ENCODE measurements around the gene SPATC1L. TPM values are rescaled to one million over a fixed set of nuclear protein-coding genes. Genes with fewer than 3 reads are reported as not detected.
"Not testable (repeated sequence)": the region's sequence is repeated elsewhere in the genome, so short reads cannot be mapped to it uniquely, and the experiment has no call there.

Gene SPATC1L
- total RNA-seq, 1 donor from 2014 or later, result 10.9 TPM

GRCh38 chr21:46141767-46142581, 42.3 kb downstream of the SPATC1L start:
- peaks cover 19% of the 10 kb centered on the region for H3K27me3 ChIP-seq (ENCODE audit: control insufficient read depth, insufficient read depth, low read length)
- DNase-seq (ENCODE audit: low read depth), result no peak
- H3K36me3 ChIP-seq (ENCODE audit: control insufficient read depth, insufficient read depth, low read length), result no peaks in the 10 kb centered on the region
- no peak overlapping the region for H3K4me3 ChIP-seq (ENCODE audit: low read depth, low read length)
- TF ChIP-seq CTCF (IDR thresholded peaks at IDR 0.05; ENCODE audit: insufficient read depth, low read length, poor library complexity, severe bottlenecking), result no peak

DNA sequence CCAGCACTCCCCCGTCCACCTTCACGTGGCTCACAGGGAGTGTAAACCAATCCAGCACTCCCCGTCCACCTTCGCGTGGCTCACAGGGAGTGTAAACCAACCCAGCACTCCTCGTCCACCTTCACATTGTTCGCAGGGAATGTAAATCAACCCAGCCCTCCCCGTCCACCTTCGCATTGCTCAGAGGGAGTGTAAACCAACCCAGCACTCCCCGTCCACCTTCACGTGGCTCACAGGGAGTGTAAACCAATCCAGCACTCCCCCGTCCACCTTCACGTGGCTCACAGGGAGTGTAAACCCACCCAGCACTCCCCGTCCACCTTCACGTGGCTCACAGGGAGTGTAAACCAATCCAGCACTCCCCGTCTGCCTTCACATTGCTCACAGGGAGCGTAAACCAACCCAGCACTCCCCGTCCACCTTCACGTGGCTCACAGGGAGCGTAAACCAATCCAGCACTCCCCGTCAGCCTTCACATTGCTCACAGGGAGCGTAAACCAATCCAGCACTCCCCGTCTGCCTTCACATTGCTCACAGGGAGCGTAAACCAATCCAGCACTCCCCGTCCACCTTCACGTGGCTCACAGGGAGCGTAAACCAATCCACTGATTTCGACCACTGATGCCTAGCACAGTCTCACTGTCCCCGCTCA, 43.8 kb downstream of the SPATC1L start:
- not testable (repeated sequence) for H3K36me3 ChIP-seq (ENCODE audit: control insufficient read depth, insufficient read depth, low read length); DNase-seq (ENCODE audit: low read depth); H3K4me3 ChIP-seq (ENCODE audit: low read depth, low read length)
- peaks cover 25% of the 10 kb centered on the region for H3K27me3 ChIP-seq (ENCODE audit: control insufficient read depth, insufficient read depth, low read length)

DNA sequence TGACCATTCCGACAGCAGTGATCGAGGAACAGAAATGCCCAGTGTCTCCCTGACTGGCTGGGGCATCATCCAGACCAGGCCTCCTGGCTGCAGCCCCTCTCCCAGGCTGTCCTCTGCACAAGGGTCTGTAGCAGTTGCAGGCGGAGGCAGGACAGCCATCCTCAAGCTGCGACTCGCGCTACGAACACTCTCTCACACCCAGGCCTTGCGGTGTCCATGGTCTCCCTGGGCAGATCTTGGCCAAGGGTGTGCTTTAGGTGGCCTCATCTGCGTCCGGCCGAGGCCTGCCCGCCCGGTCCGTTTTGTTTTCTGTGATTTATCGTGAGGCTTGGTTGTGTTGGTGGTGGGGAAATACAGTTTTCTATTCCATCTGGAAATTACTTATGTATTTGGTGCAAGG, 44.6 kb downstream of the SPATC1L start:
- H3K4me3 ChIP-seq (ENCODE audit: low read depth, low read length), result no peak overlapping the region
- no peaks in the 10 kb centered on the region for H3K36me3 ChIP-seq (ENCODE audit: control insufficient read depth, insufficient read depth, low read length)
- H3K27me3 ChIP-seq (ENCODE audit: control insufficient read depth, insufficient read depth, low read length), result peaks cover 25% of the 10 kb centered on the region
- no peak for TF ChIP-seq CTCF (IDR thresholded peaks at IDR 0.05; ENCODE audit: insufficient read depth, low read length, poor library complexity, severe bottlenecking)
- no peak for DNase-seq (ENCODE audit: low read depth)

GRCh38 chr21:46138383-46138970, 45.8 kb downstream of the SPATC1L start:
- DNase-seq (ENCODE audit: low read depth), result no peak
- TF ChIP-seq CTCF (IDR thresholded peaks at IDR 0.05; ENCODE audit: insufficient read depth, low read length, poor library complexity, severe bottlenecking), result no peak
- Histone ChIP-seq H3K36me3 (ENCODE audit: control insufficient read depth, insufficient read depth, low read length) (no peaks in the 10 kb centered on the region), H3K4me3 (ENCODE audit: low read depth, low read length) (no peak overlapping the region), H3K27me3 (ENCODE audit: control insufficient read depth, insufficient read depth, low read length) (peaks cover 25% of the 10 kb centered on the region)

DNA sequence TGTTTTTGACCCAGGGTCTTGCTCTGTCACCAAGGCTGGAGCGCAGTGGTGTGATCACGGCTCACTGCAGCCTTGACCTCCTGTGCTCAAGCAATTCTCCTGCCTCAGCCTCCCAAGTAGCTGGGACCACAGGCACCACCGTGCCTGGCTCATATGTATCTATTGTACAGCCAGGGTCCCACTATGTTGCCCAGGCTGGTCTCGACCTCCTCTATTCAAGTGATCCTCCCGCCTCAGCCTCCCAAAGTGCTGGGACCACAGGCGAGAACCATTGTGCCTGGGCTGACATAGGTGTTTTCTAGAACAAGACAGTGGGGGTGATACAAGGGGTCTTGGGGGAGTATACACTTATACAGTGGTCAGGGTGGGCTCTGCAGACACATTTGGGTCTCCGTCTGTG, 46.4 kb downstream of the SPATC1L start:
- DNase-seq (ENCODE audit: low read depth), result no peak
- H3K36me3 ChIP-seq (ENCODE audit: control insufficient read depth, insufficient read depth, low read length), result no peaks in the 10 kb centered on the region
- H3K27me3 ChIP-seq (ENCODE audit: control insufficient read depth, insufficient read depth, low read length), result peaks cover 25% of the 10 kb centered on the region
- TF ChIP-seq CTCF (IDR thresholded peaks at IDR 0.05; ENCODE audit: insufficient read depth, low read length, poor library complexity, severe bottlenecking), result no peak
- H3K4me3 ChIP-seq (ENCODE audit: low read depth, low read length), result no peak overlapping the region

DNA sequence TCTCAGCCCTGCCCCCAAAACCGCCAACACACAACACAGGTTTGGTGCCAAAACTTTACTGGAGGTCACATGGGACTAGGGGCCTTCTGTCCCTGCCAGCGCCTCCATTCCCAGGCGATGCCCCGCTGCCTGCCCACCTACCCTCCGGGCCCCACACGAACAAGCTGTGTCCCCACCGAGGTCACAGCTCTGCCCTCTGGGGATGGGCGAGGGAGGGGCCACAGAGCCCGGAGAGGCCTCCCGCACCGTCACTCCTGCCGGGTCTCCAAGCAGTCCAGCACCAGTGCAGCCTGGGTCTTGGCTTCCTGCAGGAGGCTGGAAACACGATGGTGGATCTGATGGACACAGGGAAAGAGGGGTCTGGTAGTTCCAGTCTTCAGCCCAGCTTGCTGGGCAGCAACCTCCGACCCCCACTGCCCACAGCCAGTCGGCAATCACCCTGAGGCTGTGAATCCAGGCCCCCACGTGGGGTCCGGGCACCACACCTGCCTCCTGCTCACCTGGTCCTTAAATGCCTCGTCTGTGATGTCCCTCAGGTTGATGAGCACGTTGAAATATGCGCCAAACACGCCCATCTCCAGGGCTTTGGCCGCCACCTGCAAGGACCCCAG, 47.4 kb downstream of the SPATC1L start:
- no peak overlapping the region for H3K4me3 ChIP-seq (ENCODE audit: low read depth, low read length)
- no peak for TF ChIP-seq CTCF (IDR thresholded peaks at IDR 0.05; ENCODE audit: insufficient read depth, low read length, poor library complexity, severe bottlenecking)

More for the DNA sequence above, 47.4 kb downstream of the SPATC1L start:
- no peaks in the 10 kb centered on the region for H3K36me3 ChIP-seq (ENCODE audit: control insufficient read depth, insufficient read depth, low read length)
- peaks cover 25% of the 10 kb centered on the region for H3K27me3 ChIP-seq (ENCODE audit: control insufficient read depth, insufficient read depth, low read length)
- no peak for DNase-seq (ENCODE audit: low read depth)
